Measurements from ENCODE around the gene UFSP2. TPM values are rescaled to one million over a fixed set of nuclear protein-coding genes. Genes with fewer than 3 reads are reported as not detected.
A peak's percentile ranks its signal among the peaks of the same experiment; 100 is the strongest.

UFSP2 gene
- 18.6 and 18.8 TPM in 2 replicates for polyA plus RNA-seq (2013)

- peak within 1 kb of the TSS; percentile 89 for H3K9ac ChIP-seq (ENCODE audit: low read length)
- peak within 1 kb of the TSS; percentile 87 for H3K14ac ChIP-seq (ENCODE audit: low read length)
- H3K4me3 ChIP-seq (ENCODE audit: low read depth, low read length), result peak within 1 kb of the TSS; percentile 92
- no peak within 1 kb of the TSS for H3K27ac ChIP-seq (ENCODE audit: low read depth, low read length)
- no peak within 1 kb of the TSS for H3K23ac ChIP-seq (ENCODE audit: low read length)
- peak within 1 kb of the TSS; percentile 66 for H2BK12ac ChIP-seq (ENCODE audit: low read length)
- peak within 1 kb of the TSS; percentile 87 for H3K18ac ChIP-seq (ENCODE audit: low read length)
- peaks cover 0 to 6% of the 10 kb centered on the region in 2 experiments for H3K4me1 ChIP-seq (ENCODE audit: control insufficient read depth in 1 of 2, insufficient read depth in 2 of 2, low read length in 2 of 2)
- WGBS (ENCODE audit: extremely low coverage, insufficient coverage, insufficient read length), result no CpG with 5 or more reads among the region's 66 CpGs
- H2AFZ ChIP-seq (ENCODE audit: insufficient read depth, low read length, poor library complexity), result peak within 1 kb of the TSS; percentile 92
- peak within 1 kb of the TSS; percentile 85 for H4K8ac ChIP-seq (ENCODE audit: low read depth, low read length)
- H3K4me2 ChIP-seq (ENCODE audit: low read length), result peak within 1 kb of the TSS; percentile 97
- no peak within 1 kb of the TSS for H2AK5ac ChIP-seq (ENCODE audit: low read length)
- peak within 1 kb of the TSS; percentile 87 for H4K91ac ChIP-seq (ENCODE audit: low read depth, low read length)
- no peaks in the 10 kb centered on the region for H3K27me3 ChIP-seq (ENCODE audit: insufficient read depth, low read length)
- peak within 1 kb of the TSS; percentile 53 for H3K4ac ChIP-seq (ENCODE audit: low read depth, low read length)
- no peaks in the 10 kb centered on the region for H3K9me3 ChIP-seq (ENCODE audit: insufficient read depth, low read depth, low read length)
- peaks cover 7% of the 10 kb centered on the region for H3K79me2 ChIP-seq (ENCODE audit: control insufficient read depth, insufficient read depth, low read length, poor library complexity)
- H3K36me3 ChIP-seq (ENCODE audit: control insufficient read depth in 1 of 2, insufficient read depth in 2 of 2, low read length in 2 of 2), result peaks cover 0 to 2% of the 10 kb centered on the region in 2 experiments
- DNase-seq, result peak; percentile 91 to 95
- H3K79me1 ChIP-seq (ENCODE audit: low read length), result peaks cover 9% of the 10 kb centered on the region
- H4K12ac ChIP-seq (ENCODE audit: low read depth, low read length), result peak within 1 kb of the TSS; percentile 54
- peak within 1 kb of the TSS; percentile 96 for H2BK5ac ChIP-seq (ENCODE audit: low read depth, low read length, poor library complexity)
- H2BK120ac ChIP-seq (ENCODE audit: insufficient read depth, low read length, poor library complexity), result peak within 1 kb of the TSS; percentile 95
Measured at GRCh38 chr4:185425647-185426352, at the start of gene UFSP2. UFSP2 (minus strand) TSS chr4:185425964; CDS start chr4:185425868, 96 bp downstream.

GRCh38 chr4:185473247-185473646, 47.5 kb upstream of the UFSP2 start:
- Histone ChIP-seq H4K91ac (ENCODE audit: low read depth, low read length) (no peak overlapping the region), H3K4me2 (ENCODE audit: low read length) (no peak overlapping the region), H3K4me1 (ENCODE audit: control insufficient read depth in 1 of 2, insufficient read depth in 2 of 2, low read length in 2 of 2) (peaks cover 3 to 4% of the 10 kb centered on the region in 2 experiments), H2BK120ac (ENCODE audit: insufficient read depth, low read length, poor library complexity) (no peak overlapping the region), H4K8ac (ENCODE audit: low read depth, low read length) (no peak overlapping the region), H2AK5ac (ENCODE audit: low read length) (no peak overlapping the region), H3K79me1 (ENCODE audit: low read length) (no peaks in the 10 kb centered on the region), H3K4me3 (ENCODE audit: low read depth, low read length) (no peak overlapping the region), H3K79me2 (ENCODE audit: control insufficient read depth, insufficient read depth, low read length, poor library complexity) (peaks cover 4% of the 10 kb centered on the region), H3K23ac (ENCODE audit: low read length) (no peak overlapping the region), H3K4ac (ENCODE audit: low read depth, low read length) (no peak overlapping the region), H3K9ac (ENCODE audit: low read length) (no peak overlapping the region), H3K18ac (ENCODE audit: low read length) (no peak overlapping the region), H2BK12ac (ENCODE audit: low read length) (no peak overlapping the region), H2AFZ (ENCODE audit: insufficient read depth, low read length, poor library complexity) (no peak overlapping the region), H4K12ac (ENCODE audit: low read depth, low read length) (no peak overlapping the region), H3K27me3 (ENCODE audit: insufficient read depth, low read length) (peaks cover 3% of the 10 kb centered on the region), H3K9me3 (ENCODE audit: insufficient read depth, low read depth, low read length) (no peaks in the 10 kb centered on the region), H3K36me3 (ENCODE audit: control insufficient read depth in 1 of 2, insufficient read depth in 2 of 2, low read length in 2 of 2) (no peaks in the 10 kb centered on the region), H2BK5ac (ENCODE audit: low read depth, low read length, poor library complexity) (no peak overlapping the region), H3K27ac (ENCODE audit: low read depth, low read length) (no peak overlapping the region), H3K14ac (ENCODE audit: low read length) (no peak overlapping the region)
- no CpG with 5 or more reads among the region's 8 CpGs for WGBS (ENCODE audit: extremely low coverage, insufficient coverage, insufficient read length)
- DNase-seq, result no peak

GRCh38 chr4:185472103-185472542, 46.4 kb upstream of the UFSP2 start:
- H3K14ac ChIP-seq (ENCODE audit: low read length), result no peak overlapping the region
- H3K4ac ChIP-seq (ENCODE audit: low read depth, low read length), result no peak overlapping the region
- DNase-seq, result no peak
- H3K9ac ChIP-seq (ENCODE audit: low read length), result no peak overlapping the region
- no peaks in the 10 kb centered on the region for H3K79me1 ChIP-seq (ENCODE audit: low read length)
- no peaks in the 10 kb centered on the region for H3K9me3 ChIP-seq (ENCODE audit: insufficient read depth, low read depth, low read length)
- H4K91ac ChIP-seq (ENCODE audit: low read depth, low read length), result no peak overlapping the region
- H4K8ac ChIP-seq (ENCODE audit: low read depth, low read length), result no peak overlapping the region
- no CpG with 5 or more reads among the region's 10 CpGs for WGBS (ENCODE audit: extremely low coverage, insufficient coverage, insufficient read length)
- H2BK120ac ChIP-seq (ENCODE audit: insufficient read depth, low read length, poor library complexity), result no peak overlapping the region
- no peak overlapping the region for H3K23ac ChIP-seq (ENCODE audit: low read length)
- H3K4me1 ChIP-seq (ENCODE audit: control insufficient read depth in 1 of 2, insufficient read depth in 2 of 2, low read length in 2 of 2), result peaks cover 3 to 4% of the 10 kb centered on the region in 2 experiments
- H3K79me2 ChIP-seq (ENCODE audit: control insufficient read depth, insufficient read depth, low read length, poor library complexity), result peaks cover 4% of the 10 kb centered on the region
- H3K18ac ChIP-seq (ENCODE audit: low read length), result no peak overlapping the region
- H3K4me3 ChIP-seq (ENCODE audit: low read depth, low read length), result no peak overlapping the region
- H4K12ac ChIP-seq (ENCODE audit: low read depth, low read length), result no peak overlapping the region
- H2AFZ ChIP-seq (ENCODE audit: insufficient read depth, low read length, poor library complexity), result no peak overlapping the region
- no peak overlapping the region for H2AK5ac ChIP-seq (ENCODE audit: low read length)
- H3K27me3 ChIP-seq (ENCODE audit: insufficient read depth, low read length), result peaks cover 3% of the 10 kb centered on the region
- no peaks in the 10 kb centered on the region for H3K36me3 ChIP-seq (ENCODE audit: control insufficient read depth in 1 of 2, insufficient read depth in 2 of 2, low read length in 2 of 2)
- H2BK12ac ChIP-seq (ENCODE audit: low read length), result no peak overlapping the region
- H2BK5ac ChIP-seq (ENCODE audit: low read depth, low read length, poor library complexity), result no peak overlapping the region
- H3K27ac ChIP-seq (ENCODE audit: low read depth, low read length), result no peak overlapping the region
- peak overlapping the region; percentile 83 for H3K4me2 ChIP-seq (ENCODE audit: low read length)

- Histone ChIP-seq H3K14ac (ENCODE audit: low read length) (peak within 1 kb of the TSS; percentile 67), H3K9me3 (ENCODE audit: insufficient read depth, low read depth, low read length) (no peaks in the 10 kb centered on the region), H2AFZ (ENCODE audit: insufficient read depth, low read length, poor library complexity) (peak within 1 kb of the TSS; percentile 96), H4K8ac (ENCODE audit: low read depth, low read length) (peak within 1 kb of the TSS; percentile 74), H3K4me3 (ENCODE audit: low read depth, low read length) (peak within 1 kb of the TSS; percentile 68), H3K4me1 (ENCODE audit: control insufficient read depth in 1 of 2, insufficient read depth in 2 of 2, low read length in 2 of 2) (peaks cover 3 to 4% of the 10 kb centered on the region in 2 experiments), H2BK12ac (ENCODE audit: low read length) (peak within 1 kb of the TSS; percentile 50), H3K9ac (ENCODE audit: low read length) (no peak within 1 kb of the TSS), H2BK120ac (ENCODE audit: insufficient read depth, low read length, poor library complexity) (peak within 1 kb of the TSS; percentile 53), H3K23ac (ENCODE audit: low read length) (no peak within 1 kb of the TSS), H3K4ac (ENCODE audit: low read depth, low read length) (peak within 1 kb of the TSS; percentile 50), H2BK5ac (ENCODE audit: low read depth, low read length, poor library complexity) (no peak within 1 kb of the TSS), H3K27ac (ENCODE audit: low read depth, low read length) (no peak within 1 kb of the TSS), H3K79me1 (ENCODE audit: low read length) (no peaks in the 10 kb centered on the region), H3K18ac (ENCODE audit: low read length) (peak within 1 kb of the TSS; percentile 75), H4K91ac (ENCODE audit: low read depth, low read length) (peak within 1 kb of the TSS; percentile 66), H3K27me3 (ENCODE audit: insufficient read depth, low read length) (peaks cover 3% of the 10 kb centered on the region), H3K36me3 (ENCODE audit: control insufficient read depth in 1 of 2, insufficient read depth in 2 of 2, low read length in 2 of 2) (no peaks in the 10 kb centered on the region), H2AK5ac (ENCODE audit: low read length) (no peak within 1 kb of the TSS), H4K12ac (ENCODE audit: low read depth, low read length) (peak within 1 kb of the TSS; percentile 59), H3K79me2 (ENCODE audit: control insufficient read depth, insufficient read depth, low read length, poor library complexity) (peaks cover 4% of the 10 kb centered on the region), H3K4me2 (ENCODE audit: low read length) (peak within 1 kb of the TSS; percentile 83)
- no CpG with 5 or more reads among the region's 93 CpGs for WGBS (ENCODE audit: extremely low coverage, insufficient coverage, insufficient read length)
- DNase-seq, result peak; percentile 85 to 91
Measured at GRCh38 chr4:185471235-185472102, 45.7 kb upstream of the UFSP2 start, which contains the start of gene CCDC110. CCDC110 (minus strand) TSS chr4:185471733; CDS start chr4:185471683, 50 bp downstream.

All from trophoblast cell (in vitro differentiated cells and primary cell).